PC-3 (cell line): ENCODE measurements around the gene MOB1B. TPM values are rescaled to one million over a fixed set of nuclear protein-coding genes. Genes with fewer than 3 reads are reported as not detected.

ENCODE experiments used
- ATAC-seq: fragments of 200-7000 bp; cut with Tn5 transposase; 2 replicates; pipeline ENCODE4 v1.9.1; 2020; ENCODE audit warnings: mild to moderate bottlenecking, moderate library complexity
- Bru-seq: library from RNA; stranded (reverse); fragments of 400-500 nt; gene quantifications from one replicate; lab custom pipeline; 2021; lab: Mats Ljungman, UMichigan
- BruChase-seq, 2 experiments: library from RNA; stranded (reverse); fragments of 400-500 nt; gene quantifications; one replicate each; lab custom pipeline; 2021; lab: Mats Ljungman, UMichigan
- BruUV-seq: library from RNA; stranded (reverse); fragments of 400-500 nt; replicated peaks from 2 replicates; lab custom pipeline; 2021; lab: Mats Ljungman, UMichigan
- CTCF ChIA-PET: fragments of 300-600 bp; sonication (Branson Sonifier 250); formaldehyde crosslinking; loops from one replicate; lab custom pipeline; 2022; ENCODE audit warnings: antibody characterized with exemption; lab: Charles Lee
- POLR2A ChIA-PET: fragments of 300-600 bp; sonication (Branson Sonifier 250); formaldehyde crosslinking; loops from one replicate; lab custom pipeline; 2022; ENCODE audit warnings: antibody characterized with exemption; ENCODE audit not compliant: unreplicated experiment; lab: Charles Lee
- DNase-seq: peaks from one replicate; pipeline ENCODE4 v3.0.0-alpha.2; 2015
- H2AFZ ChIP-seq: fragments of 300-600 bp; sonication (generic); 2 replicates; pipeline ENCODE4 v1.6.0; 2016; ENCODE audit warnings: antibody characterized with exemption, low read length
- H3F3A ChIP-seq: fragments of 300-600 bp; sonication (generic); one replicate; pipeline ENCODE4 v1.6.0; 2017; ENCODE audit warnings: antibody characterized with exemption, low read length, control low read depth, mild to moderate bottlenecking; ENCODE audit not compliant: unreplicated experiment
- H3K27ac ChIP-seq: fragments of 300-600 bp; sonication (generic); 2 replicates; pipeline ENCODE4 v1.5.1; 2016; ENCODE audit warnings: mild to moderate bottlenecking, low read length
- H3K27me3 ChIP-seq: fragments of 300-600 bp; sonication (generic); 2 replicates; pipeline ENCODE4 v1.6.1; 2016; ENCODE audit warnings: low read length, mixed read lengths
- H3K36me3 ChIP-seq: fragments of 300-600 bp; sonication (generic); 2 replicates; pipeline ENCODE4 v1.6.1; 2016; ENCODE audit warnings: low read depth, mixed run types, low read length, mixed read lengths
- H3K4me1 ChIP-seq: fragments of 300-600 bp; sonication (generic); 2 replicates; pipeline ENCODE4 v1.5.1; 2016; ENCODE audit warnings: low read length; ENCODE audit not compliant: insufficient read depth
- H3K4me2 ChIP-seq: fragments of 300-600 bp; sonication (generic); 2 replicates; pipeline ENCODE4 v1.6.0; 2016; ENCODE audit warnings: low read length
- H3K4me3 ChIP-seq: fragments of 300-600 bp; sonication (generic); 2 replicates; pipeline ENCODE4 v1.5.1; 2016; ENCODE audit warnings: mild to moderate bottlenecking, low read length, mixed read lengths
- H3K79me2 ChIP-seq: fragments of 300-600 bp; sonication (generic); 2 replicates; pipeline ENCODE4 v1.6.1; 2017; ENCODE audit warnings: low read length, mixed read lengths
- H3K9ac ChIP-seq: fragments of 300-600 bp; sonication (generic); 2 replicates; pipeline ENCODE4 v1.6.0; 2016; ENCODE audit warnings: mild to moderate bottlenecking, low read length
- H3K9me2 ChIP-seq: fragments of 300-600 bp; sonication (generic); replicated peaks from 2 replicates; pipeline ENCODE4 v1.6.1; 2016; ENCODE audit warnings: mixed run types, low read length, mixed read lengths
- H3K9me3 ChIP-seq: fragments of 300-600 bp; sonication (generic); 2 replicates; pipeline ENCODE4 v1.6.1; 2016; ENCODE audit warnings: low read length, mixed read lengths
- H4K20me1 ChIP-seq: fragments of 300-600 bp; sonication (generic); 2 replicates; pipeline ENCODE4 v1.6.1; 2016; ENCODE audit warnings: low read length, mixed read lengths
- EZH2 ChIP-seq: fragments of 300-600 bp; sonication (generic); IDR thresholded peaks from one replicate; pipeline ENCODE4 v1.6.1; 2017; ENCODE audit warnings: antibody characterized with exemption, mild to moderate bottlenecking, low read length; ENCODE audit not compliant: unreplicated experiment
- EZH2phosphoT487 ChIP-seq: fragments of 300-600 bp; sonication (generic); IDR thresholded peaks from 2 replicates; pipeline ENCODE4 v1.6.1; 2018; ENCODE audit warnings: mild to moderate bottlenecking, antibody characterized with exemption, low read length, borderline replicate concordance
- intact Hi-C: fragments of 100-400 bp; cut with micrococcal nuclease; formaldehyde crosslinking; loops from 2 replicates; pipeline ENCODE4 v1.9.0; 2023
- long read RNA-seq: library from polyadenylated mRNA; unstranded; transcript quantifications from one replicate; pipeline ENCODE4 v2.0.0, GENCODE V29; 2021; ENCODE audit not compliant: unreplicated experiment
- total RNA-seq: library from RNA; depleted of rRNA; stranded (reverse); fragments of >200 nt; gene quantifications from 2 replicates; pipeline ENCODE4 v1.2.3, GENCODE V29; 2014; rRNA removed
- TF ChIP-seq, protein P1 (sequence below): fragments of 300-600 bp; sonication (generic); conservative IDR thresholded peaks from 2 replicates; pipeline ENCODE4 v1.5.1; 2017; ENCODE audit warnings: antibody characterized with exemption, low read depth, mild to moderate bottlenecking, low read length

The MOB1B gene
- total RNA-seq = 11.4 and 12.6 TPM in 2 replicates
- percentile 74 among the genes with signal in this experiment for Bru-seq, nascent RNA
- percentile 82 among the genes with signal in this experiment for BruChase-seq, experiment 1, labeled RNA remaining after a 6-hour chase
- percentile 77 among the genes with signal in this experiment for BruChase-seq, experiment 2, labeled RNA remaining after a 2-hour chase
- long read RNA-seq, full-length matches to known transcripts = 8 of 19 reads
- long read RNA-seq, partial matches to known transcripts = 0 of 19 reads
- long read RNA-seq, other reads (novel, unspliced or antisense) = 11 of 19 reads

DNA sequence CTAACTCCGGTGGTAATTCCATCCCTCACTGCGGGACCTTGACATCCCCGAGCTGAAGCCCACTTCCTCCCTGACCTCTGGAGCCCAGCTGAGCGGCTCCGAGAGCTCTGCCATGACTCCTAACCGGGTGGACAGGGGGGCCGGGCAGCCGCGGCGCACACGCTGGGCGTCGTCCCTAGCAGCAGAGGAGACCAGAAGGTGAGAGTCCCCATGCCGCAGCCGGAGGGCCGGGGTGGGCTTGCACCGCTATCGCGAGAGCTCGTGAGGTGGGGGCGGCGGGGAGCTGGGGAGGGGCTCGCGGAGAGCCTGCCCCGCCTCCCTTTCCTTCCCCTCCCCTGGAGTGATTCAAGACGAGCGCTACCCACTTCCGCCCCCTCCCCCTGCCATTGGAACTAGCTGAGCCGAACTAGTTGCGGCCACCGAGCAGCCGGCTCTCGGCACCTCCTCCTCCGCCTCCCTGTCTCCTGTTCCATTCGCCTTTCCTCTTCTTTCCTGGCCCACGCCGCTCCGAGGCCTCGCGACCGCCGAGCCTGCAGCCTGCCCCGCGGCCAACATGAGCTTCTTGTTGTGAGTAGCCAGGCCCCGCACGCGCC is at the start of gene MOB1B:
Gene MOB1B, plus strand, starts transcription at position 386 of the 593 bp plus-strand sequence. Its CDS starts 168 bp downstream, at position 554.
- Histone ChIP-seq H3K27me3 (no peaks in the 10 kb centered on the region), H4K20me1 (0 out of 2 replicates have a peak, but pooled peaks cover 6% of the 10 kb centered on the region), H3K4me1 (peaks cover 11% of the 10 kb centered on the region), H3K79me2 (peaks cover 47% of the 10 kb centered on the region), H3K36me3 (peaks cover 6% of the 10 kb centered on the region; the same call in 1 of the 2 replicates), H3K27ac (no peak within 1 kb of the TSS), H3K9ac (peak within 1 kb of the TSS; percentile 67), H2AFZ (peak within 1 kb of the TSS; percentile 95), H3K4me3 (peak within 1 kb of the TSS; percentile 87), H3K9me2 (no peaks in the 10 kb centered on the region), H3K9me3 (no peaks in the 10 kb centered on the region), H3F3A (no peaks in the 10 kb centered on the region), H3K4me2 (peak within 1 kb of the TSS; percentile 94)
- ATAC-seq = peak; percentile 89
- peak; percentile 87 for DNase-seq
- BruUV-seq = no TSS peak
- ChIA-PET POLR2A (interaction anchor here (0.6 to 0.9 kb wide), 2 partner anchors 17 to 198 kb away, joined by 7 to 11 read pairs; no protein-coding TSS in a partner anchor), CTCF (interaction anchor here (0.6 to 0.9 kb wide), 3 partner anchors 65 to 108 kb away, joined by 3 to 8 read pairs (median 5); no protein-coding TSS in a partner anchor)
- TF ChIP-seq, protein P1, sequence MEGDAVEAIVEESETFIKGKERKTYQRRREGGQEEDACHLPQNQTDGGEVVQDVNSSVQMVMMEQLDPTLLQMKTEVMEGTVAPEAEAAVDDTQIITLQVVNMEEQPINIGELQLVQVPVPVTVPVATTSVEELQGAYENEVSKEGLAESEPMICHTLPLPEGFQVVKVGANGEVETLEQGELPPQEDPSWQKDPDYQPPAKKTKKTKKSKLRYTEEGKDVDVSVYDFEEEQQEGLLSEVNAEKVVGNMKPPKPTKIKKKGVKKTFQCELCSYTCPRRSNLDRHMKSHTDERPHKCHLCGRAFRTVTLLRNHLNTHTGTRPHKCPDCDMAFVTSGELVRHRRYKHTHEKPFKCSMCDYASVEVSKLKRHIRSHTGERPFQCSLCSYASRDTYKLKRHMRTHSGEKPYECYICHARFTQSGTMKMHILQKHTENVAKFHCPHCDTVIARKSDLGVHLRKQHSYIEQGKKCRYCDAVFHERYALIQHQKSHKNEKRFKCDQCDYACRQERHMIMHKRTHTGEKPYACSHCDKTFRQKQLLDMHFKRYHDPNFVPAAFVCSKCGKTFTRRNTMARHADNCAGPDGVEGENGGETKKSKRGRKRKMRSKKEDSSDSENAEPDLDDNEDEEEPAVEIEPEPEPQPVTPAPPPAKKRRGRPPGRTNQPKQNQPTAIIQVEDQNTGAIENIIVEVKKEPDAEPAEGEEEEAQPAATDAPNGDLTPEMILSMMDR = no peak
- TF ChIP-seq EZH2phosphoT487 (no peak), EZH2 (no peak)
- intact Hi-C loops = loop anchor here (2.0 to 10.0 kb wide), 3 partner anchors 65 to 197 kb away; partner anchors contain the start of genes DCK and GRSF1

DNA sequence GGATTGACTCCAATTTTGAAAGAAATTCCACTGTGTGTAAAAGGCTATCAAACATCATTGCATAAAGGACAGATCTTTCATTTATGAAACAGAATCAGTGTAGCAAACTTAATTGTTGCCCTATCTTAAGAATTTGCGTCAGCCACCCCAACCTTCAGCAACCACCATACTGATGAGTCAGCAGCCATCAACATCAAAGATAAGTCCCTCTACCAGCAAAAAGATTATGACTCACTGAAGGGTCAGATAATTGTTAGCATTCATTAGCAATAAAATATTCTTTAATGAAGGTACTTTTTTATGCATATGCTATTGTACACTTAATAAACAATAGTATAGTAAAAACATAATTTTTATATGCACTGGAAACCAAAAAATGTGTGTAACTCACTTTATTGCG is 46.7 kb upstream of the MOB1B start:
- Histone ChIP-seq H3K9me2 (no peaks in the 10 kb centered on the region), H3K36me3 (no peaks in the 10 kb centered on the region), H3F3A (no peaks in the 10 kb centered on the region), H3K79me2 (no peaks in the 10 kb centered on the region), H3K27ac (no peak overlapping the region), H3K4me3 (no peak overlapping the region), H3K4me2 (no peak overlapping the region), H3K4me1 (peaks cover 10% of the 10 kb centered on the region), H3K9me3 (no peaks in the 10 kb centered on the region), H3K27me3 (no peaks in the 10 kb centered on the region), H3K9ac (no peak overlapping the region), H2AFZ (no peak overlapping the region), H4K20me1 (no peaks in the 10 kb centered on the region)
- POLR2A ChIA-PET = no interaction called here
- TF ChIP-seq EZH2phosphoT487 = no peak
- TF ChIP-seq EZH2 = no peak
- TF ChIP-seq, protein P1 = no peak
- intact Hi-C loops = no loop called here
- DNase-seq (no peak), ATAC-seq (no peak)
- CTCF ChIA-PET = no interaction called here
- no TSS peak for BruUV-seq
